Mammary epithelial cell (primary cell): ENCODE data around the gene DOK5.

ENCODE experiments used
- EZH2 ChIP-seq: IDR thresholded peaks from 2 replicates; pipeline ENCODE4 v1.6.1; 2012; ENCODE audit warnings: low read length, inconsistent platforms, borderline replicate concordance
- TF ChIP-seq, protein P1 (sequence below), 2 donors: IDR thresholded peaks in 1 of 2; conservative IDR thresholded peaks in 1 of 2; 2 replicates each; pipeline ENCODE4 v1.5.1; 2011 to 2012; ENCODE audit warnings: inconsistent platforms in 2 of 2, low read length in 2 of 2, mild to moderate bottlenecking in 2 of 2, control low read depth in 1 of 2, low read depth in 1 of 2; ENCODE audit not compliant: insufficient read depth in 1 of 2; ENCODE audit errors: extremely low read depth in 1 of 2

DNA sequence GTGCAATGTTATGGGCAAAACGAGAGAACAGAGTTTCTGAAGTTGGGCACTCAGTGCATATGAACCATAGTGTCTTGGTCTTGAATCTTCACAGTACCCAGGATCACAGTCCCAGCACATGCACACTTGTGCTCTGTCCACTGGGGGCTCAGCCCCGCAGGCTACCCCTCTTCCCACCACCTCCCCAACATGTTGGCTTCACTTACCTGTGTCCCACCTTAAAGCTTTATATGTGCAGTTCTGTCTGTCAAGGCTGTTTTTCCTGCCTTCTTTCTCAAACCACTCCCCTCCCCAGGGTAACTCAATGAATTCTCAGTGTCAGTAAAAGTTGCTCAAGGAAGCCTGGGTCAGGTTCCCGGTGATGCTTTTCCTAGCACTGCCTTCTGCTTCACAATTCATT, 129.9 kb downstream of the DOK5 start:
- TF ChIP-seq, protein P1, sequence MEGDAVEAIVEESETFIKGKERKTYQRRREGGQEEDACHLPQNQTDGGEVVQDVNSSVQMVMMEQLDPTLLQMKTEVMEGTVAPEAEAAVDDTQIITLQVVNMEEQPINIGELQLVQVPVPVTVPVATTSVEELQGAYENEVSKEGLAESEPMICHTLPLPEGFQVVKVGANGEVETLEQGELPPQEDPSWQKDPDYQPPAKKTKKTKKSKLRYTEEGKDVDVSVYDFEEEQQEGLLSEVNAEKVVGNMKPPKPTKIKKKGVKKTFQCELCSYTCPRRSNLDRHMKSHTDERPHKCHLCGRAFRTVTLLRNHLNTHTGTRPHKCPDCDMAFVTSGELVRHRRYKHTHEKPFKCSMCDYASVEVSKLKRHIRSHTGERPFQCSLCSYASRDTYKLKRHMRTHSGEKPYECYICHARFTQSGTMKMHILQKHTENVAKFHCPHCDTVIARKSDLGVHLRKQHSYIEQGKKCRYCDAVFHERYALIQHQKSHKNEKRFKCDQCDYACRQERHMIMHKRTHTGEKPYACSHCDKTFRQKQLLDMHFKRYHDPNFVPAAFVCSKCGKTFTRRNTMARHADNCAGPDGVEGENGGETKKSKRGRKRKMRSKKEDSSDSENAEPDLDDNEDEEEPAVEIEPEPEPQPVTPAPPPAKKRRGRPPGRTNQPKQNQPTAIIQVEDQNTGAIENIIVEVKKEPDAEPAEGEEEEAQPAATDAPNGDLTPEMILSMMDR (conservative IDR thresholded peaks at IDR 0.05 in 1 of 2, IDR thresholded peaks at IDR 0.05 in 1 of 2; ENCODE audit: extremely low read depth in 1 of 2, insufficient read depth in 1 of 2, low read depth in 1 of 2, low read length in 2 of 2): no peak
- TF ChIP-seq EZH2: no peak
